ENCODE measurements around the gene HIGD2B.
"Not testable (repeated sequence)": the region's sequence is repeated elsewhere in the genome, so short reads cannot be mapped to it uniquely, and the experiment has no call there.

The HIGD2B gene, protein sequence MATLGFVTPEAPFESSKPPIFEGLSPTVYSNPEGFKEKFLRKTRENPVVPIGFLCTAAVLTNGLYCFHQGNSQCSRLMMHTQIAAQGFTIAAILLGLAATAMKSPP

DNA sequence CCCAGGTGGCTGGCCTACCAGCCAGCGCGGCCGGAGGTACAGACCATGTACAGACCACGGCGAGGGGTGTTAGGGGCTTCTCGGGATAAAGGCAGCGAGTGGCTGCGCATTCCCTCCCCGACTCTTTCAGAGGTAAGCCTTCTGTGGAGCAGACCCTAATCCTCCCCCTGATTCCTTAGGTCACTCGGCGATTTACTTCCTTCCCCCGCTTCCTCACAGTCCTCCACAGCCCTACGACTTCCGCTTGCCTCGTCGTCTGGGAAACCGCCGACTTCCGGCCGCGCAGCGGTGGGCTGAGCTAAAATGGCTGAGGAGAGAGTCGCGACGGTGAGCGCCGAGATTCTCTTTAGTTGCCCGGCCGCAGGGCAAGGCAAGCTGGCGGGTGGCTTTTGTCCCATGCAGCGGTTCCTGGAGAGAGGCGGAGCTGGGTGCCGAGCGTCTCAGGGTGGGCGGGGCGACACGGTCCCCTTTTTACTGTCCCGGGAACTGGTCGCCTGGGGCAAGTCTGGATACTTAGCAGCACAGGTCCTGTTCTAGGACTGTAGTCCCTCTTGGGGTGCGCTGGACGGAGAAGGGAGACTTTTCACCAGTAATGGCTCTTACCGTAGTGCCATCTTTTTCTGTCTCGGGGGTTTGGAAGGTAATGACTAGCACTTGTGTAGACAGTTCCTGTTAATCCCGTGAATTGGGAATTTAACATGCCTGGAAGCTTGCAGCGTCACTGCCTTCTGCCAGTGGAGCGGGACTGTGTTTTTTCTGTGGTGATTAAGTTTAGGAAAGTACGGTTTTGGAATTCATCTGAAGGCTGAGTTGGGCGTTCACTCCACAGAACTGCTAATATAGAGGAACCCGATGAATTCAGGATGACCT is at the start of gene HIGD2B, which contains the start of gene BBS4:
Gene HIGD2B (minus strand): TSS at position 258 of the 870 bp plus-strand sequence. CDS start 9,808 bp downstream, outside the sequence.
Gene BBS4 (plus strand): TSS at position 283 of the 870 bp plus-strand sequence. CDS start 21 bp downstream, at position 304.
- H3K4me1 Mint-ChIP-seq (ENCODE audit: low read depth) = peaks cover 13% of the 10 kb centered on the region
- peaks cover under 1% of the 10 kb centered on the region for H3K27me3 Mint-ChIP-seq (ENCODE audit: low read depth)
- H3K27ac Mint-ChIP-seq = peak within 1 kb of the TSS; percentile 88
- H3K36me3 Mint-ChIP-seq (ENCODE audit: low read depth) = no peaks in the 10 kb centered on the region
- peak; percentile 89 for DNase-seq (ENCODE audit: low spot score)
- peak within 1 kb of the TSS; percentile 91 for H3K4me3 Mint-ChIP-seq
- no peaks in the 10 kb centered on the region for H3K9me3 Mint-ChIP-seq

DNA sequence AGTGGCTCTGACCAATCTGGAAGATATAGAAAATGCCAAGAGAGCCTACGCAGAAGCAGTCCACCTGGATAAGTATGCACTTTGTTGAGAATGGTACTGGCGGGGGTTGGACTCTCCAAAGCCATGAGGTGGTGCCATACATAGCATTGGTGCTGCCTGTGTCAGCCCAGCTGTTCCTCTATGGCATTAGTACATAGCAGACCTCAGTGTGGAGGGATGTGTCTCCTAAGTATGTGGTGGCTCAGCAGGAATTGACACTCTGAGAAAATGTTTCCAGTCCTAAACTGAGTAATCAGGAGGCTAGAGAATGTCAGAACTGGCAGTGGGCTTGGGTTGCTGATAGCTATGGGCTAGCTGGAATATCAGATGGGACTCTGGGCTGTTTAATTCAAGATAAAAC is 49.1 kb upstream of the HIGD2B start:
- no peaks in the 10 kb centered on the region for H3K27me3 Mint-ChIP-seq (ENCODE audit: low read depth)
- H3K9me3 Mint-ChIP-seq = no peaks in the 10 kb centered on the region
- peaks cover 43% of the 10 kb centered on the region for H3K4me1 Mint-ChIP-seq (ENCODE audit: low read depth)
- H3K27ac Mint-ChIP-seq = no peak overlapping the region
- peaks cover 51% of the 10 kb centered on the region for H3K36me3 Mint-ChIP-seq (ENCODE audit: low read depth)
- H3K4me3 Mint-ChIP-seq = no peak overlapping the region
- DNase-seq (ENCODE audit: low spot score) = no peak

DNA sequence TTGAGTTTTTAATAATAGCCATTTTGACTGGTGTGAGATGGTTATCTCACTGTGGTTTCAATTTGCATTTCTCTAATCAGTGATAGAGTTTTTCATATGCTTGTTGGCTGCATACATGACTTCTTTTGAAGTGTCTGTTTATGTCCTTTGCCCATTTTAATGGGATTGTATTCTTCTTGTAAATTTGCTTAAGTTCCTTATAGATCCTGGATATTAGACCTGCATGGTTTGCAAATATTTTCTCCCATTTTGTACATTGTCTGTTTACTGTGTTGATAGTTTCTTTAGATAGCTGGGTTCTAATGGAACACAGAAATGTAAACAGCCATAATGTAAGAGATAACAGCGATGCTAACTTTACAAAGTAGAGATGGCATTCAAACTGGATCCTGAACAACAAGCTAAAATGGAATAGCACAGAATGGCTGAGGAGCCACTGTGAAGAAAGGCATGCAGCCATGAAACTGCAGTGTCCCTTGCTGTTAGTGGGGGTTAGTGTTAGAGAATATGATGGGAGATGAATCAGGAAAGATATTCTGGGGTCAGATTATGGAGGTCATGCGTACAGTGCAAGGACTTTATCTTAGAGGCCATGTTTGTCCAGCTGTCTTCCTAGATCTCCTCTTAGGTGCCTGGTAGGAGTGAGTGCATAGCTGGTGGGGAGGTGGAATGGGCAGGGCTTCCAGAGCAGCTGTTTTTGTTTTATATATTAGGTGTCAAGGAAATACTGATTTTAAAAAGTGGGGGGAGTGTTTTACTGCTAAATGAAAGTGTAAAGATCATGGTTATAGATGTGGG is 48.2 kb upstream of the HIGD2B start:
- H3K9me3 Mint-ChIP-seq = no peaks in the 10 kb centered on the region

DNA sequence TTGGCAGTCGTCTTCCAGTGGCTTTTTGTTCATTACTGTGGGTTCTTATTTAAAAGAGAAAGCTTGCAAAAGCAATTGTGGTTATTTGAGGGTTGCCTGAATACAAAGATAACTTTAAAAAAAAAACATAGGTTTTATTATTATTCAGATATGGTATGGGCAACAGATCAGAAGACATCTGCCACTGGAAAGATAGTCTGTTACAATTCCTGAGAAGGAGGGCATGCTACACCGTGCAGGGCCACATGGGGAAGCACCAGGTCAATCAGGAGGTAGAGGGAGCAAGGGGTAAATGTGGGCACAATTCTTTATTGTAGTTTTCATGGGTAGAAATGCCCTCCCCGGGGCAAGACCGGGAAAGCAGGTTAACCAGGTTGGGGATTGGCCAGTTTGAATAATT is 46.5 kb upstream of the HIGD2B start:
- no peaks in the 10 kb centered on the region for H3K9me3 Mint-ChIP-seq
- H3K36me3 Mint-ChIP-seq (ENCODE audit: low read depth) = peaks cover 33% of the 10 kb centered on the region
- no peak overlapping the region for H3K4me3 Mint-ChIP-seq
- H3K27ac Mint-ChIP-seq = no peak overlapping the region
- no peak for DNase-seq (ENCODE audit: low spot score)
- H3K27me3 Mint-ChIP-seq (ENCODE audit: low read depth) = no peaks in the 10 kb centered on the region
- peaks cover 28% of the 10 kb centered on the region for H3K4me1 Mint-ChIP-seq (ENCODE audit: low read depth)

More for the DNA sequence above, 48.2 kb upstream of the HIGD2B start:
- H3K36me3 Mint-ChIP-seq (ENCODE audit: low read depth) = peaks cover 42% of the 10 kb centered on the region
- H3K4me3 Mint-ChIP-seq = no peak overlapping the region
- peaks cover 33% of the 10 kb centered on the region for H3K4me1 Mint-ChIP-seq (ENCODE audit: low read depth)
- H3K27me3 Mint-ChIP-seq (ENCODE audit: low read depth) = no peaks in the 10 kb centered on the region
- H3K27ac Mint-ChIP-seq = peak overlapping the region; percentile 19
- DNase-seq (ENCODE audit: low spot score) = no peak

DNA sequence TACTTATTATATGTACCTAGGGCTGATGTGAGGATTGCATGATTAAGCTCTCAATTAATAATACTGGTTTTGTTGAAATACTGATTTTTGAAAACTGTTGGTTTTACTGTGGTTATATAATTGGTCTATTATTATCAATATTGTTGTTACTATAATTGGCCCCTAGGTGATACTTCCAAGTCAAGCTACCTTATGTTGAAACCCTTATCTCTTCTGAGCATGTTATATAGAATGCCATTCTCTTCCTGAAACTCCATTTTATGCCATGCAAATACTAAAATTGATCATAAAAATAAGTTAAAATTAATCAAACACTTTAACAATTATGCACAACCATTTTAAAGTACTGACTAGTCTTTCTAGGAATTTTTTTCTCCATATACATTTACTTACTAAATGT is 46.1 kb upstream of the HIGD2B start:
- no peak overlapping the region for H3K27ac Mint-ChIP-seq
- H3K27me3 Mint-ChIP-seq (ENCODE audit: low read depth) = no peaks in the 10 kb centered on the region
- H3K4me1 Mint-ChIP-seq (ENCODE audit: low read depth) = peaks cover 24% of the 10 kb centered on the region
- H3K4me3 Mint-ChIP-seq = no peak overlapping the region
- peaks cover 30% of the 10 kb centered on the region for H3K36me3 Mint-ChIP-seq (ENCODE audit: low read depth)
- no peak for DNase-seq (ENCODE audit: low spot score)
- H3K9me3 Mint-ChIP-seq = no peaks in the 10 kb centered on the region

DNA sequence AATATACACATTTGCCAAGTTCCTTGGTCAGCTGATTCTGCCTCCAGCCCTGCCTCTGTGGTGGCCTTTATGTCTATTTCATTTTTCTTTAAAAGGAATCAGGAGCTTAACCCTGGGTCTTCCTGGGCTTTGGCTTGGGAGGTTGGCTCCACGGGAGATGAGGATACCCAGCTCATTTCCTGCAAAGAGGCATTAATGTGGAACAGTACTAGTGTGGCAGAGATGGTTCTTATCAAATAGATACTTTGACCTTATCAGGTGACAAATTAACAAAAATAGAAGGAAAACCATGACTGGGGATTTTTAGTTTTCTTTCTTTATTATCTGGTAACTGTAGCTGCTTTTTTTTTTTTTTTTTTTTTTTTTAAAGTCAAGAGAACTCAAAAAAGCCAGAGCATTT is 42.8 kb upstream of the HIGD2B start:
- peaks cover 9% of the 10 kb centered on the region for H3K36me3 Mint-ChIP-seq (ENCODE audit: low read depth)
- no peaks in the 10 kb centered on the region for H3K27me3 Mint-ChIP-seq (ENCODE audit: low read depth)
- peaks cover 10% of the 10 kb centered on the region for H3K4me1 Mint-ChIP-seq (ENCODE audit: low read depth)
- no peak overlapping the region for H3K4me3 Mint-ChIP-seq
- DNase-seq (ENCODE audit: low spot score) = no peak
- H3K27ac Mint-ChIP-seq = no peak overlapping the region
- H3K9me3 Mint-ChIP-seq = no peaks in the 10 kb centered on the region

DNA sequence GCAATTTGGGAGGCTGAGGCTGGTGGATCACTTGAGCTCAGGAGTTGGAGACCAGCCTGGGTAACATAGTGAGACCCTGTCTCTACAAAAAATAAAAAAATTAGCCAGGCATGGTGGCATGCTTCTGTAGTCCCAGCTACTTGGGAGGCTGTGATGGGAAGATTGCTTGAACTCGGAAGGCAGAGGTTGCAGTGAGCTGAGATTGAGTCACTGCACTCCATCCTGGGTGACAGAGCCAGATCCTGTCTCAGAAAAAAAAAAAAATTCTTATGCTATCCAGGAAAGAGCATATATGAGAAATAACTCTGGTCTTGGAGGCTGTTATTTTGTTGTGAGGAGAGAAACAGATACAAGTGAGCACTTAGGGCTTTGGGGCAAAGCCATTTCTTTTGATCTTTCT is 42.3 kb upstream of the HIGD2B start:
- H3K27ac Mint-ChIP-seq; H3K9me3 Mint-ChIP-seq; DNase-seq (ENCODE audit: low spot score); H3K36me3 Mint-ChIP-seq (ENCODE audit: low read depth); H3K4me1 Mint-ChIP-seq (ENCODE audit: low read depth); H3K4me3 Mint-ChIP-seq; H3K27me3 Mint-ChIP-seq (ENCODE audit: low read depth): not testable (repeated sequence)

DNA sequence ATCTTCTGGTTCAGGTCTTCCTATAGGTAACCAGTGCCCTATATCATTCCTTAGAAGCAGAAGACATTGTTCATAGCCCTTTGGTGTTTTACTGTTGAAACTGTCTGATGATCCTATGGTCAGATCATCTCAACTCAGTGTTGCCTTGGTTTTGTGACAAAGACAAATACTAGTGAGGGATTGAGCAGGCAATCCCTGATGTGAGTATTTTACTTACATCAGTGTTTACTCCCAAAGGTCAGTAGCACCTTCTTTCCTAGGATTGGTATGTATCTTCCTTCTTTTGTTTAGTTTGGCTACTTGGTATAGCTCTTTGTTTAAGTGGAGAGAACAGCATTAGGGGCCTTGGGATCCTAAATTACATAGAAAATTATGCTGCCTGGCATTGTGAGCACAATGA is 41.2 kb upstream of the HIGD2B start:
- Mint-ChIP-seq H3K9me3 (no peaks in the 10 kb centered on the region), H3K27ac (no peak overlapping the region), H3K36me3 (ENCODE audit: low read depth) (peaks cover 8% of the 10 kb centered on the region), H3K27me3 (ENCODE audit: low read depth) (no peaks in the 10 kb centered on the region), H3K4me3 (no peak overlapping the region), H3K4me1 (ENCODE audit: low read depth) (peaks cover 2% of the 10 kb centered on the region)
- DNase-seq (ENCODE audit: low spot score) = no peak

DNA sequence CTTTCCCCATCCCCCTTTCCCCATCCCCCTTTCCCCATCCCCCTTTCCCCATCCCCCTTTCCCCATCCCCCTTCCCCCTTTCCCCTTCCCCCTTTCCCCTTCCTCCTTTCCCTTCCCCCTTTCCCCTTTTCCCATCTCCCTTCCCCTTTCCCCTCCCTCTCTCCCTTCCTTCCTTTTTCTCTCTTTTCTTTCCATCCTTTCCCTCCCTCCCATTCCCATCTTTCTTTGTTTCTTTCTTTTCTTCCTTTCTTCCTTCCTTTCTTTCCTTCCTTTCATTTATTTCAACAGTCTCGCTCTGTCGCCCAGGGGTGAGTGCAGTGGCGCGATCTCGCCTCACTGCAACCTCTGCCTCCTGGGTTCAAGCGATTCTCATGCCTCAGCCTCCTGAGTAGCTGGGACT is 39.9 kb upstream of the HIGD2B start:
- not testable (repeated sequence) for H3K9me3 Mint-ChIP-seq; DNase-seq (ENCODE audit: low spot score); H3K27me3 Mint-ChIP-seq (ENCODE audit: low read depth); H3K4me3 Mint-ChIP-seq; H3K36me3 Mint-ChIP-seq (ENCODE audit: low read depth); H3K4me1 Mint-ChIP-seq (ENCODE audit: low read depth); H3K27ac Mint-ChIP-seq

DNA sequence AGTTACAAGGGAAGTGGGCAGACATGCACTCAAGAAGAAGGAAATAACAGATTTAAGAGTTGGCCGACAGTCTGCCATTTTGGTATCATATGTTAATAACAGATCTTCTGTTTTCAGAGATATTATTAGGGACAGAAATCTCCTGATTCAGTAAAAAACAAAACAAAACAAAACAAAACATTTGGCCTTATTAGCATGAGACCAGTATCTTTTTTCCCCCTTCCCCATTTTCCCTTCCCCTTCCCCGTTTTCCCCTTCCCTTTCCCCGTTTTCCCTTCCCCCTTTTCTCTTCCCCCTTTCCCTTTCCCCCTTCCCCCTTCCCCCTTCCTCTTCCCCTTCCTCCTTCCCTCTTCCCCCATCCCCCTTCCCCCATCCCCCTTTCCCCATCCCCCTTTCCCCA is 39.5 kb upstream of the HIGD2B start:
- Mint-ChIP-seq H3K27ac (no peak overlapping the region), H3K4me3 (no peak overlapping the region), H3K27me3 (ENCODE audit: low read depth) (no peaks in the 10 kb centered on the region), H3K4me1 (ENCODE audit: low read depth) (peaks cover 2% of the 10 kb centered on the region), H3K36me3 (ENCODE audit: low read depth) (peaks cover 4% of the 10 kb centered on the region), H3K9me3 (no peaks in the 10 kb centered on the region)
- DNase-seq (ENCODE audit: low spot score) = no peak

DNA sequence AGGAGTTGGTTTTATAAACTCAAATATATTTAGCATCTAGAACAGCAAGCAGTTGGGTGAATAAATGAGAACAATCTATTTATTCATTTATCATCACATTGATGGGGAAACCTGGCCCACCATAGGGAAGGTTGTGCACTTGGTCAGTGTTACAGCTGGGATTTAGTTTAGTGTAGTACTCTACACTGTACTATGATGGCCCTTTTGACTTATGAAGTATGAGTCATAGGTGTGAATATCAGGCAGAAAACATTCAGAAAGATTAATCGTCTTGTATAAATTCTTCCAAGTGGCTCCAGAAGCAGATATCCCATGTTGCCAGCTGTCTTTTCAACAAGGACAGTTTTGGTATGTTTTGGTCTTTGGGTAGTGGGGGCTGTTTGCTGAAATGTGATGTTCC is 38.0 kb upstream of the HIGD2B start:
- no peaks in the 10 kb centered on the region for H3K9me3 Mint-ChIP-seq
- no peak overlapping the region for H3K27ac Mint-ChIP-seq
- peaks cover 4% of the 10 kb centered on the region for H3K36me3 Mint-ChIP-seq (ENCODE audit: low read depth)
- peaks cover 2% of the 10 kb centered on the region for H3K4me1 Mint-ChIP-seq (ENCODE audit: low read depth)
- H3K4me3 Mint-ChIP-seq = no peak overlapping the region
- H3K27me3 Mint-ChIP-seq (ENCODE audit: low read depth) = no peaks in the 10 kb centered on the region
- DNase-seq (ENCODE audit: low spot score) = no peak

DNA sequence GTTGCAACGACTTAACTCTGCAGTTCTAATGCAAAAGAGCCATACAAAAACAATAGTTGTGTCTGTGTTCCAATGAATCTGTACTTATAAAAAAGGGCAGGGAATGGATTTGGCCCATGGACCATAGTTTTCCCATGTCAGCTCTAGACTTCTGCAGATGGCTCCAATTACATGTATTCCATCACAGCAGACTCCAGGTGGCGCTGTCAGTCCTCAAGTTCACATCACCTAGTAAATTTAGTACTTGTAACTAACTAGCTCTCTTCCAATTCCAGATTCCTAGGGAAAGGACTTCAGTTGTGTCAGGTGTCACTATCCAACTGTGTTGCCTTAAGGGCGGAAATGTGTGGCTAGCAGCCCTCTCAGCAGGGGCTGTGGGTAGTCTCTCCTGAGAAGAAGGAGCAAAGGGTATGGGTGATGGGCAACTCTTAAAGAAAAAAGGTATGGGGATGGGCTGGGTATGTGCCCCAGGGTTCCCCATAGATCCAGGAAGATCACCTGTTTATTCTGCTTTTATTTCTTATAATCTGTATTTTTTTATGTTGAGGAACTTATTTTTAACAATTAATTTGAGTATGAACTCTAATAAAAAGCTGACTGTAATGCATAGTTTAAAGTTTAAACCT is 36.2 kb upstream of the HIGD2B start:
- H3K4me1 Mint-ChIP-seq (ENCODE audit: low read depth) = peaks cover 2% of the 10 kb centered on the region
- no peak overlapping the region for H3K27ac Mint-ChIP-seq

DNA sequence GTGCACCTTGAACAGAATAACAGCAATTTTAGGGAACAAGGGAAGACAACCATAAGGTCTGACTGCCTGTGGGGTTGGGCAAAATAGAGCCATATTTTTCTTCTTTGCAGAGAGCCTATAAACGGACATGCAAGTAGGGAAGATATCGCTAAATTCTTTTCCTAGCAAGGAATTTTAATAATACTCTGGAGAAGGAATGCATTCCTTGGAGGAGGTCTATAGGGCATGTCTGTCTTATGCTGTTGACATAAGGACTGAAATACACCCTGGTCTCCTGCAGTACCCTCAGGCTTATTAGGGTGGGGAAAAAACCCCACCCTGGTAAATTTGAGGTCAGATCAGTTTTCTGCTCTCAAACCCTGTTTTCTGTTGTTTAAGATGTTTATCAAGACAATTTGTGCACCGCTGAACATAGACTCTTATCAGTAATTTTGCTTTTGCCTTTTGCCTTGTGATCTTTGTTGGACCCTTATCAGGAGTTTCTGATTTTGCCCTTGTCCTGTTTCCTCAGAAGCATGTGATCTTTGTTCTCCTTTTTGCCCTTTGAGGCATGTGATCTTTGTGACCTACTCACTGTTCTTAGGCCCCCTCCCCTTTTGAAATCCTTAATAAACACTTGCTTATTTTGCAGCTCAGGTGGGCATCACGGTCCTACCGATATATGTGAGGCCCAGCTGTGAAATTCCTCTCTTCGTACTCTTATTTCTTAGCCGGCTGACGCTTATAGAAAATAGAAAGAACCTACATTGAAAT is 22.7 kb upstream of the HIGD2B start:
- H3K27ac Mint-ChIP-seq; H3K4me1 Mint-ChIP-seq (ENCODE audit: low read depth); H3K27me3 Mint-ChIP-seq (ENCODE audit: low read depth); H3K9me3 Mint-ChIP-seq; H3K4me3 Mint-ChIP-seq; DNase-seq (ENCODE audit: low spot score); H3K36me3 Mint-ChIP-seq (ENCODE audit: low read depth): not testable (repeated sequence)

More for the DNA sequence above, 36.2 kb upstream of the HIGD2B start:
- Mint-ChIP-seq H3K27me3 (ENCODE audit: low read depth) (no peaks in the 10 kb centered on the region), H3K9me3 (no peaks in the 10 kb centered on the region), H3K36me3 (ENCODE audit: low read depth) (peaks cover 2% of the 10 kb centered on the region), H3K4me3 (no peak overlapping the region)
- DNase-seq (ENCODE audit: low spot score) = peak; percentile 42

All from T-helper 2 cell treated with Interferon-gamma antibody and Interleukin-4, amounts not matched to agents 5 μg/mL and 100 μg/mL, for 36 hours (primary cell).